ENCODE data around the gene TBL3. TPM values are rescaled to one million over a fixed set of nuclear protein-coding genes. Genes with fewer than 3 reads are reported as not detected.

TBL3 gene
- total RNA-seq, 1 donor = 22.7 TPM

DNA sequence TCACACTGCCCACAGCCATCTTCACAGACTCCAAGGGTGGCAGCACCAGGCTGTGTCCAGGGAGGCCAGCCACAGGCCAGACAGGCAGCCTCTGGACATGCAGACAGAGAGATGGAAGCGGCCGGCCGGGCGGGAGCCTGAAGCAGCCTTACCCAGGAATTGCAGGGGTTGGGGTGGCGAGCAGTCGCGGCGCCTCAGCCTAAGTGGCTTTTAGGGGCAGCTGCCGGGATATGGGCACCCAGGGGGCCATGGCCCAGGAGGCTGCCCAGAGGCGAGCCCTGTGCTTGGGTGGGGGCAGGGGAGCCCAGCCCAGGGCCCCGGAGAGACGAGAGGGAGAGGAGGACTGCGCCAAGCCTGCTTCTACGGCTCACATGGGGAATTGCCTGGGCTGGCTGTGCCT is 53.4 kb downstream of the TBL3 start:
- no peak for DNase-seq (ENCODE audit: low read depth)
- no peak overlapping the region for H3K4me3 ChIP-seq (ENCODE audit: low read depth, low read length)
- TF ChIP-seq, protein P1, sequence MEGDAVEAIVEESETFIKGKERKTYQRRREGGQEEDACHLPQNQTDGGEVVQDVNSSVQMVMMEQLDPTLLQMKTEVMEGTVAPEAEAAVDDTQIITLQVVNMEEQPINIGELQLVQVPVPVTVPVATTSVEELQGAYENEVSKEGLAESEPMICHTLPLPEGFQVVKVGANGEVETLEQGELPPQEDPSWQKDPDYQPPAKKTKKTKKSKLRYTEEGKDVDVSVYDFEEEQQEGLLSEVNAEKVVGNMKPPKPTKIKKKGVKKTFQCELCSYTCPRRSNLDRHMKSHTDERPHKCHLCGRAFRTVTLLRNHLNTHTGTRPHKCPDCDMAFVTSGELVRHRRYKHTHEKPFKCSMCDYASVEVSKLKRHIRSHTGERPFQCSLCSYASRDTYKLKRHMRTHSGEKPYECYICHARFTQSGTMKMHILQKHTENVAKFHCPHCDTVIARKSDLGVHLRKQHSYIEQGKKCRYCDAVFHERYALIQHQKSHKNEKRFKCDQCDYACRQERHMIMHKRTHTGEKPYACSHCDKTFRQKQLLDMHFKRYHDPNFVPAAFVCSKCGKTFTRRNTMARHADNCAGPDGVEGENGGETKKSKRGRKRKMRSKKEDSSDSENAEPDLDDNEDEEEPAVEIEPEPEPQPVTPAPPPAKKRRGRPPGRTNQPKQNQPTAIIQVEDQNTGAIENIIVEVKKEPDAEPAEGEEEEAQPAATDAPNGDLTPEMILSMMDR (IDR thresholded peaks at IDR 0.05; ENCODE audit: insufficient read depth, low read length) = no peak

DNA sequence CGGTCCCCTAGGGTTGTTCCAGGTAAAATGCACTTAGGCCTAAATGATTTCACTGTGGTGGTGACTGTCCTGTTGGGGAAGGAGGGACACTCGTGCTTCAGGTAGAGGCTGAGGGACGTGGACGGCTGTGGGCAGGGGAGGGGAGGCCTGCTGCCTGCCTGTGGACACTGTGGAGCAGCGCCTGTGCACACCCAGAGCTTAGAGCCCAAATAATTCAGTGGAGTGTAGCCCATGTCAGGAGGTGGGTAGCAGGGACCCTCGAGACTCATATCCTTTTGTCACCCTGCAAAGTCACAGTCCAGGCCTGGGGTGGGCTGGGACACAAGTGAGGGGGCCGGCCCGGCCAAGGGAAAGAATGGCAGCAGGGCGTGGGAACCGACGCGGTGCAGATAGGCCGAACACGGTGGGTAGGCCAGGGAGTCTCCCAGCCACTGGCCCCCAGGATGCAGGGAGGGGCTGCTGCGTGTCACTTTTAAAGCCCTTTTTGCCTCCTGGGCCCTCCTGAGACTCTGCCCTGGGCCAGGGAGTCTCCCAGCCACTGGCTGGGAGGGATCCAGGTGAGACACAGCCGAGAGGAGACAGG is 54.1 kb downstream of the TBL3 start:
- no peak for DNase-seq (ENCODE audit: low read depth)
- TF ChIP-seq, protein P1 (IDR thresholded peaks at IDR 0.05; ENCODE audit: insufficient read depth, low read length) = no peak
- H3K4me3 ChIP-seq (ENCODE audit: low read depth, low read length) = no peak overlapping the region

DNA sequence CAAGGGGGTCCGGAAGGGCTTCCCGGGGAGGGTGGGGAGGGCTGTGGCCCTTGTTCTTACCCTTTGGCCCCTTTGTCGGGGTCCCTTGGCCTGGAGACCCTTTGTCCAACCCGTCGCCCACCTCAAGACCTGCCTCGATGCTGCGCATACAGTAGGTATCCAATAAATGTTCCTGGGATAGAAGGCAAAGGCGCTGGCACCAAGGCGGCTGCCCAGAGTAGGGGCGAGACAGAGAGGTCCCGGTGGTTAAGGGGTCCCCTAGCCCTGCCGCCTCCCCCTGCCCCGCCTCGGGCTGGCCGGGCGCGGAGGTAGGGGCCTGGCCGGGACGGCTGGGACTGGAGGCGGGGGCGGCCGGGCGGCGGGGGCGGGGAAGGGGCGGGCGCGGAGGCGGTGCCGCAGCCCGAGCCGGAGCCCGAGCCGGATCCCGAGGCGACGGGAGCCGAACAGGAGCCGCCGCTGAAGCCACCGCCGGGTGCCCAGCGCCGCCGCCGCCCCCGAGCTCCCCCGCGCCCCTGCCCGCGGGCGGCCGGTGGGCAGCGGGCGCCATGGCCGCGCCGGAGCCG is 54.7 kb downstream of the TBL3 start, which contains the start of gene NHERF2:
Gene NHERF2, plus strand, starts transcription at position 442 of the 563 bp plus-strand sequence. Its CDS starts 104 bp downstream, at position 546.
- TF ChIP-seq, protein P1 (IDR thresholded peaks at IDR 0.05; ENCODE audit: insufficient read depth, low read length) = no peak
- H3K4me3 ChIP-seq (ENCODE audit: low read depth, low read length) = peak within 1 kb of the TSS; percentile 67
- DNase-seq (ENCODE audit: low read depth) = no peak

DNA sequence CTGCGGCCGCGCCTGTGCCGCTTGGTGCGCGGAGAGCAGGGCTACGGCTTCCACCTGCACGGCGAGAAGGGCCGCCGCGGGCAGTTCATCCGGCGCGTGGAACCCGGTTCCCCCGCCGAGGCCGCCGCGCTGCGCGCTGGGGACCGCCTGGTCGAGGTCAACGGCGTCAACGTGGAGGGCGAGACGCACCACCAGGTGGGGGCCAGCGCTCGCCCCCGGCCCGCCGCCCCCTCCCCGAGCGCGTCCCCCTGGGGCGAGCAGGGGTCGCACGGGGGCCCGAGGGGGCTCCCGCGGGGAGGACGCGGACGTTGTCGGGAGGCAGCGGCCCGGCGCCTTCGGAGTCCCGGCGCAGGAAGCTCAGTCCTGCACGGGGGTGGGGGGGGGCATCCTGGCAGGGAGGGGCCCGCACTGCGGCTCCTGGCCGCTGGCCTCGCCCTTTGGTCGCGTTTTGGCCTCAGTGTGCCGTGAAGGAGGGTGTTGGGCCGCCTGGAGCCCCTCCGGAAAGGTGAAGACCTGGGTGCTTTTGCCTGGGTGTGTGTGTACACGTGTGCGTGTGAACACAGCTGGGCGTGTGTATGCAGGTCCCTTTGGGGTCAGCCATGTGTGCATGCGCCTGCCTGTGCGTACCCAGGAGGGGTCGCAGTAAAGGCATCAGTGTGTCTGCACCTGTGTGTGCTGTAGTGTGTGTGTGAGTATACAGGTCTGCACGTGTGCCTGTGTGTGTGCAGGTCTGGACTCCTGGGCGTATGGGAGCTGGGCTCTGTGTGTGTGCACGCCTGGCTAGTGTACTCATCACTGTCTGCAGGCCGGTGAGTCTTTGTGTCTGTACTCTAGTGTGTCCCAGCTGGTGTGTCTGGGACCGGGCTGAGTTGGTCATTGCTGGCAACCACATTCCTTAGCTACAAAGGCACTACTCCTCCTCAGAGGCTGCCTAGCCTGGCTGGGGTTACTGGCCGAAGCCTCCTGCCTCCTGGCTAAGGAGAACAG is 55.5 kb downstream of the TBL3 start:
- TF ChIP-seq, protein P1 (IDR thresholded peaks at IDR 0.05; ENCODE audit: insufficient read depth, low read length) = no peak
- peak overlapping the region; percentile 67 for H3K4me3 ChIP-seq (ENCODE audit: low read depth, low read length)
- DNase-seq (ENCODE audit: low read depth) = peak; percentile 20

DNA sequence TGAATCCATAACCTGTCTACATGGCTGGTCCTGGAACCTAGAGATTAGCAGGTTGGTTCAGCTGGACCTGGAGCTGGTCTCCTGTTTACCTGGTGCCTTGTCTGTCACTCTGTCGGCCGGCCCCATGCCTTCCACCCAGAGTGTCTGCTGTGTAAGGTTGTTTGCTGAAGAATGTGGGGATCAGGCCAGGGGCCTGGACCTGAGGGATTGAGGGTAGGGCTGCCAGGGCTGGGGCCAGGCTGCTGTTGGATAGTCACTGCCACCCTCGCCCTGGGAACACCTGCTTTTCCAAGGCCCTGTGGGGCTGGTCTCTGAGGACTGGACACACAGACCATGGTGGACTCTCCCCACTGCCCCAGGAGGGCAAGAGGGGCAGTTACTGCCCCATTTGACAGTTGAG is 56.3 kb downstream of the TBL3 start:
- TF ChIP-seq, protein P1 (IDR thresholded peaks at IDR 0.05; ENCODE audit: insufficient read depth, low read length) = no peak
- peak overlapping the region; percentile 67 for H3K4me3 ChIP-seq (ENCODE audit: low read depth, low read length)
- DNase-seq (ENCODE audit: low read depth) = no peak

DNA sequence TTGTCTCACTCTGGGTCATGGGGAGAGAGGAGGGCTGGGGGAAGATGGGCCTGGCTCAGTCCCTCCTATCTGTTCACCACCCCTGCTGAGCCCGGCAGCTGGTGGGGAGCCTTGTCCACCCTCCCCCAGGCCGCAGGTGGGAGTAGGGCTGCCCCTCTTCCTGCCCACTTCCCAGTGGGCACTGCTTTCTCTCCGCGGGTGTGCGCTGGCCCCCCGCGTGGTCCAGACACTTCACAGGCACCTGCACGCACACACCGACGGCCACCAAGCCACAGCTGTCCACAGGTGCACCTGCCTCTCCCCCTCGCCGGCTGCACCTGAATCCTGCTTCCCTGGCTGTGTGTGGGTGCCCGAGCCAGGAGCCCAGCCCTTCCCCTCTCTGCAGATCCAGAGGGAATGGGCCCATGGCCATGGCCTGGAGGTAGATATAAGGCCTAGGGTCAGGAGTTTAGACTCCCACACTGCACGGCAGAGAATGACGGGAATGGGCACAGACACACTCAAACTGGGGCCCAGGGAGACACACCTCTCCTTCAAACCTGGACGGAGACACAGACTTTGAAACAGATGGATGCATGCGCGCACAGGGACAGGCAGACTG is 56.9 kb downstream of the TBL3 start:
- TF ChIP-seq, protein P1 (IDR thresholded peaks at IDR 0.05; ENCODE audit: insufficient read depth, low read length) = no peak
- DNase-seq (ENCODE audit: low read depth) = no peak
- H3K4me3 ChIP-seq (ENCODE audit: low read depth, low read length) = no peak overlapping the region
